ENCODE results near the gene HABP2.

Gene HABP2

DNA sequence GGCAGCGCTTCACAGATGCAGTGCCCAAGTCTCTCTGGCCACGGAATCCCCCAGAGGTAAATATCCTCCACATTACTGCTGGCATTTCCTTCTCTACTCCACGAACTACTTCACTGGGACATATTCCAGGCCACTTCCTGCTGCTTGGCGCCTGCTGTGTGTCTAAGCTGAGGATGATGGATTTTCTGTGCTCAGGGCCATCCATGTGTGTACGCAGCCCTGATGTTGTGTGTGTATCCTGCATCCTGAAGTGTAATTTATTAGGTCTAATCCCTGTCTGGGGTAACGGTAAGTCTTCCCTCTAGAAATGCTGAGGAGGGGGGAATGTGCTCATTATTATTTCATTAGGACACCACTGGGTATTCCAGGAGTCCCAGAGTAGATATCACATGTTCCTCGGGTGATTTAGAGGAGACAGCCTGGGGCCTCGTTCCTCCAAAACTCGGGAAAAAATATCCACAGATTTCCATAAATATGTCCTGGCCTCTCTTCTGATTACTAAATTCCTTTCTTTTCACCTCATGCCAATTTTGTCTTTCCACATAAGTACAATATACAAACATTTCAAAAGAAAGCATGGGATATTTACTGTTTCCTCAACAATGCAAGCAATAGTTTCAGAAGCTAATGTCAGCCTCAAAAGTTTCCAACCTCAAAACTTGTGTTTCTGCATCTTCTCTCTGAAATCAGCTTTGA, 25.5 kb upstream of the HABP2 start:
- DNase-seq: no peak

DNA sequence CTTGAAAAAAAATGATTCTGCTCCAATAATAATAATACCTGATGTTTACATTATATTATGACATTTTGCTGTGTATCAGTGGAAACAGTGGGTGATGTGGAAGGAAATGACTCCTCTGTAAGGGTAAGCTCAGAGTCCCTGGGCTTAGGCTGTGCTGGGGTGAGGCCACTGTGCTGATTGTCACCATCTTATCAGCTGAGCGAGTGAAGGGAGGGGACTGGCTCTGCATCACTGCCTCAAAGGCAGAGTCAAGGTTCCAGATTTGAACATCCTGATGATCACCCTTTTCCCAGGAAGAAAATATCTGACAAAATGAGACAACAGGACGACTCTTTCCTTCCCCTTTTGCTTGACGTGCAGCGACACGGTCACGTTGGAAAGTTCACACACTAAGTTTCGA, 24.0 kb upstream of the HABP2 start:
- no peak for DNase-seq

DNA sequence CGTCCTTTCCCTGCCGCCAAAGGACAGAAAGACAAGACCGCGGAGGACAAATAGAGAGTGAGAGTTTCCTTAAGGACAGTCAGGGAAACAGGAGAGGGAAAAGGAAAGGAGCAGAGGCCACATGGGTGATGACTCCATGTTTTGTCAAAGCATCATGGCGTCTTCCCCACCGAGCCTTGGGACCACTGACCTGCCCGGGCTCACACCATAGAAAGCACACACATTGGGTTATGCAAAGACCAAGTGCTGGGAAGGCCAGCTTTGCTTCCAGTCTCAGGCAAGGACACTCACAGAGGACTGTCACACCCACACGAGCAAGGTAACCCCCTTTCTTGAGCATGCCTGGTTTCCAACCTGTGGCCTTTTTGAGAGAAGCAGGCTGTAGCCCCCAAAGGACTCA, 23.3 kb upstream of the HABP2 start:
- no peak for DNase-seq

DNA sequence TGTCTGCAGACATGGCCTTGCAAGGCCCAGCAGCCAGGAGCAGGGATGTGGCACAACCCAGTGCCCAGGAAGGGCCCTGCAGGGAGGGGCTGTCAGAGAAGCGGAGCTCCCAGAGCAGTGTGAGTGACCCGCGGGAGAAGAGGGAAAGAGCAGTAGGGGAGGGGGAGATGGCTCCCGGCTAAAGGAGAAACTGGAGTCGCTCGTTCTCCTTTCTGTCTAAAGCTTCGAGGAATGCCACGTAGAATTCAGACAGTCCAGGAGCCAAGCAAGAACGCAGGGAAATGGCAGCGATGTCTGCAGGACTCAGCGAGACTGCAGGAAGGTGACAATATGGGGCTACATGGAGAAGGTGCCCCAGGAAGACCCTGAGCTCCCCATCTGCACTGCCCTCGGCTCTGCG, 22.4 kb upstream of the HABP2 start:
- no peak for DNase-seq

DNA sequence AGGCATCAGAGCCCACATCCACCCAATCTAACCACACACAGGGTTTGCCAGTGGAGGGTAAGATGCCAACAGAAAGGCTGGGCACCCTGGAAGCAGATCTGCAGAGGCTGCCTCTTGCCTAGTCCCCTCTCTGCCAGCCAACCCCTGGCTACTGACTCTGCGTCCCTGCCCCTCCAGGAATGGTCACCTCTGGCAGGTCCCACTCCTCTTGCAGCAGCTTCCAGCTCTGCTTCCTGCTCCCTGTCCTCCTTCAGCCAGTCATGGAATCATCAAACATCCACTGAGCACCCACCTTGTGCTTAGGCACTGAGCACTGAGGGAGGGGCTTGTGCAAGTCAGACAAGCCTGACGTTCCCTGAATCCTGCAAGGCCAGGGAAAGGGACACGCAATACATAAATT, 20.1 kb upstream of the HABP2 start:
- DNase-seq: no peak

DNA sequence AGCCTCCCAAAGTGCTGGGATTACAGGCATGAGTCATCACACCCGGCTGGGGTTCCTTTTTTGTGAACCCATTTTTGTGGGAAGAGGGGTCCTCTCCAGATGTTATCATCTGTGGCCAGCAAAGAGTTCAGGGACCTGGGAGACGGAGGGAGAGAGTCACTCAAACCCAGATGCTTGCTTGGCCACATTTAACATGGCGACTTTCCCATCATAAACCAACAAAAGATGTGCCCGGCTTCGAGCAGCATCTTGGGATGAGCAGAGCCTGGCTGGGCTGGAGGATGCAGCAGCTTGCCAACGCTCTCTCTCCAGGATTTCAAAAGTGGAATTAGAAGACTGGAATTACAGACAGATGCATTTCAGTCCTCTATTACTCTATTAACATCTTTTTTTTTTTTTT, 19.1 kb upstream of the HABP2 start:
- DNase-seq: no peak

DNA sequence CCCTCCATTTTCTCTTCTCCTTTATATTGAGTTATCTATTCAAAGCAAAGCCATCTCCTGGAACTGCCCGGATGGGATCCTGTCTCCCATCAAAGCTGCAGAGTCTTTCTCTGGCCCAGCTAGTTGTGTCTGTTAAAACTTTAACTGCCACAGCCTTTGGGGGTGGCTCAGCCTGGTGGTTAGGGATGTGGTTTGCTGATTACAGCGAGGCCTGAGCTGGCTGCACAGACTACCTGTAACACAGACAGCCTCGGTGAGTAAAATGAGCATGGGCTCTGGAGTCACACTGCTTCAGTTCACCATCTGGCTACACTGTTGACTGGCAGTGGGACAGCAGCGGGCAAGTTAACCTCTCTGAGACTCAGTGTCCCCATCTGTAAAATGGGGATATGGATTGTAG, 18.4 kb upstream of the HABP2 start:
- DNase-seq: no peak

DNA sequence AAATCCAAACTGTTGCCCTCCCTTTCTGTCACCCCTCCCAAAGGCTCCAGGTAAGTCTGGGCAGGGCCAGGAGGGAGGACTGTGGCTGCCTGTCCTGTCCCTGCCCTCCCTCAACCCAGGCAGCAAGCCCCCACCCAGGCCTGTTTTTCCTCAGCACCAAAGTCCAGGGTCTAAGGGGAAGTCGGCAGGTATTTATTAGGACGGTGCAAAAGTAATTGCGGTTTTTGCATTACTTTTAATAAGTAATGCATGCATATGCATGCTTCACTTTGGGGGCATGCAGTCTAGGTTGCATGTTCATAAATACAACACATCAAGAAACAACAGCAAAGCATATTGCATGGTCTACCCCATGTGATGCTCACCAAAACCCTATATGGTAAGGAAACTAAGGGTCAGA, 15.2 kb upstream of the HABP2 start:
- no peak for DNase-seq

DNA sequence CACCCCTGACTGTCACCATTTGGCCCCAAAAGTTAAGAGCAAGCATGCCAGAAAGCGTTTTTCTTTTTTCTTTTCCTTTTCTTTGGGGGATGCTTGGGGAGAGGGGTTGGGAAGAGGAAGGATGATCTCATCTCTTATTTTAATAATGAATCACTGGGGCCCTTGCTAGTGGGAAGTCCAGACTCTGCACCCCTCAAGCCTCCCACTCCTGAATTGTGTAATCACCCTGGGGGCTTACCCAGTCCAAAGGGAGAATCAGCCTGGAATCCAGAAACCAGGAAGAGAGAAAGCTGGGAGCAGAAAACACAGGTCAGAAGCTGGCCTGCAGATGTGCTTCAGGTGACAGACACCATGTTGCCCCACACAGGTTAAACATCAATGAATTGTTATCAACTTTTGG, 14.7 kb upstream of the HABP2 start:
- no peak for DNase-seq

DNA sequence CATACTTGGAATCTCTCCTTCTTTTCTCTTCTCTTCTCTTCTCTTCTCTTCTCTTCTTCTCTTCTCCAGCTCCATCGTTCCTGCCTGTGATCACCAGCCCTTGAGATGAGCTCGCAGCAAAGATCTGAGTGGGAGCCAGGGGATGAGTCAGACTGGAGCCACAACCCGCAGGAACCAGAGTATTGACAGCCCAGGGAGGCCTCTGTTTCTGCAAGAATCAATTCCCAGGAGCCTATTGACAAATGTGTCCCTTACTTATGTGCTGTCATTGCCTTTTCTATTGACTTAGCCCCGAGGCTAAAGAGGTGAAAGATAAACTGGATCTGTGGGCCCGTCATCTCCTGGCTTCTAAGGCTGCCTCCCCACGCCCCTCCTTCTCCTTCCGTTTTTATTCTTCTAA, 13.1 kb upstream of the HABP2 start:
- DNase-seq: no peak

DNA sequence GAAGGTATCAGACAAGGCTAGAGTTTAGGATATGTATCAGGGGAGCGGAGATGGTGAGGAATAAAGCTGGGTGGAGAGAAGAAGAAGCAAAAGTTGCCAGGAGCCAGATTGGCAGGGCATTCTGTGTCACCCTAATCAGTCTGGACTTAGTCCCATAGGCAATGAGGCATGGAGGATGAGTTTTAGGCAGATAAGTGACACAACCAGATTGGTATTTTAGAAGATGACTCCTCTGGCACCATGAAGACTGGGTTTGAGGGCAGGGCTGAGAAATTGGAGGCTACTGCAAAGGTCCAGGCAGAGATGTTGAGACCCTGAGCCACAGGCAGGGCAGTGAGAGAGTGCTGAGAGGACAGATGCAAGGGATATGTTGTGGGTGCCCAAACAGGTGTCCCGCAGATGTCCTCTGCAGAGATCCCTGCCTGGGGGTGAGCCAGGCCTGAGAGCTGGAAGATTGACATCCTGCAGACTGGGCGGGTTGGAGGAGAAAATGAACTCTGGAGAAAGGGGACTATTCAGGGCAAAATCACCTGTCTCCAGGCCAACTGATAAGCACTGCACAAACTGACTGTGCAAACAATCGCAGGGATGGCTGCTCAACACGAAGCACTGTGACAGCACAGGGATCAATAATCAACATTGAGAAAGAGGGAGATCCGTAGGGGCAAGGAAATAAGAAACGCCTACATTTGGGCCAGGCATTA, 11.9 kb upstream of the HABP2 start:
- no peak for DNase-seq

DNA sequence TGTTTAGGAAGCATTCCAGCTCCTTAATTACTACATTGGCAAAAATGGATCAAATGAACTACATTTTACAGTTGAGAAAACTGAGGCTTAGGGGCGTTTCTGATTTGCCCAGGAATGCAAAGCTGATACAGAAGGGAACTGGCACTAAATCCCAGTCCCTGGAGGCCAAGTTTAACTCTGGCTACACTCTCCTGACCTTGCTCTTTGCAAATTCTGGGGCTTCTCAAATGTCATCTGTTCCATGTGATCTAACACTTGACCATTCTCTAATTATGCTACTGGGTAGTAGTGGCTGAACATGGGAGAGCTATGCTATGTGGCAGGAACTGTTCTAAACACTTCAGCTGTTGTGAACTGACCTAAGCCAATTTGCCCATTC, 11.3 kb upstream of the HABP2 start:
- DNase-seq: no peak

DNA sequence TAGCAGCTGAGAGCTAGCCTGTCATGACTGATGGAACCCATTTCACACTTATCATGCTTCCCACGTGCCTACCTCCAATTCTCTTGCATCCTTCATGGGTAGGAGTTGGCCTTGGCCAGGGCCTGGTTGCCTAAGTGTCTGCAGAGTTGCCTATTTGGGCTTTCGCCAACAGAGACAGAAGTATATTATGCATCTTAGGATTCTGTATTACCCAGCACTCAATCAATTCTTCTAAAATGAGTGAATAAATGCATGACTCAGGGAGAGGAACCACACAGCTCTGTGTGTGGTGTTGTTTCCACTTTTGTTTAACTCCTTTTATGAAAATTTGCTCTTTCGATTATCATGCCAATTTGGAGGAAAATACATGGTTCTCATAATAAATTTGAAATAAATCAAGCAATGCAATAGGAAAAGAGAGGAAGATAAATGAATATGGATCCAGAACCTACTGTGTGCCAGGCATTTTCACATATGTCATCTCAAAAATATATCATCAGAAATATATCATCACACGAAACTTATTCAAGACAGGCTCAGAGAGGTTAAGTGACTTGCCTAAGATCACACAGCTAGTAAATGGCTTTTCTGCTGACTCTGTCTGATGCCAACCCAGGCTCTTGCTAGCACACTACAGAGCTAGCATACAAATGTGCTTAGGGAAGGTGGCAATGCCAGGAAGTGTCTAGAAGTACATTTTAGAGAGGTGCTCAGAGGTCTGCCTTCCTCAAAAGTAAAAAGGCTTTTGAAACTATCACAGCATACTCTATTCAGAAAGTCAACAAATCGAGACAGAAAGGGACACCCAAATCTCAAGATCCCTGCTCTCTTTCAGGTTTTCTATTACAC, 9.5 kb upstream of the HABP2 start:
- DNase-seq: no peak

DNA sequence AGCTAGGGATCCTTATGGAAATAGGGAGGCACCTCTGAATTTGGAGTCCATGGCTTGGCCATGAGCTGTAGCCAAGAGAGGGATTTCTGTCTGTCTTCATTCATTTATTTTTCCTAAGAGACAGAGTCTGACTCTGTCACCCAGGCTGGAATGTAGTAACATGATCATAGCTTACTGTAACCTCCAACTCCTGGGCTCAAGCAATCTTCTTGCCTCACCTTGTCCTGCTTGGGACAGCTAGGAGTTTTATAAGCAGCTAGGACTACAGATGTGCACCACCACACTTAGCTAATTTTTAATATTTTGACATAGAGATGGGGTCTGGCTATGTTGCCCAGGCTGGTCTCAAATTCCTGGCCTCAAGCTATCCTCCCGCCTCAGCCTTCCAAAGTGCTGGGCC, 8.5 kb upstream of the HABP2 start:
- no peak for DNase-seq

DNA sequence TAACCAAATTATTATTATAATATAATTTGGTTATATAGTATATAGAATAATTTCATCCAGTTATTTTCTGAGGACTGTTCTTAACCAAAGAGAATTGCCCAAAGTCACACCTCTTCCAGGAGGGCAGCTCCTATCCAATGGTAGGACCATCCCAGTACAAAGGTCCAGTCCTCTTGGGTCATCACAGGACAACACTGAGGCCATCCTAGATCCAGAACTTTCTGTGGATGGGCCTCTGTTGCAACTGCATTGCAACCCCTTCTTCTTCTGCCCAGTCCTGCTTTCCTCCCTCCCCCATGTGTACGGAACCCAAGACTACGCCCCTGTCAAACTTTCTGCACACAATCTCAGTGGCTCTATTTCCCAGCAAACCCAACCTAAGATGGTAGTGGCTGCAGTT, 5.4 kb upstream of the HABP2 start:
- no peak for DNase-seq

DNA sequence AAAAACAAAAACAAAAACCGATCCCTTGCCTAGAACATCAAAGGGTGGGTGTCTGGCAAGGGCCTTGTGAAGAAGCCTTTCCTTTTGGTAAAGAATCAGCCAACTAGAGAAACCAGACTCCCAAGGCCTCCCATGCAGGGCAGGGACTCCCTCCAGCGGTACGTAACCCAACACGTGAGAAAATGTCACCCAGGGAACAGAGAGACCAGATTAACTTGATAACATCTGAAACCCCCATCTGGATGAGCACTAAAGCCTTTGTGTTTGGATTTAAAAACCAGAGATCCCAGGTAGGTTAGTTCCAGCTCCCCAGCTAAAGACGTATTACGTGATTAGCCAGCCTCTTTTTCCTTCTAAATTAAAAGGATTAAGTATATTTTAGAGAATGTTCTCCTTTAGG, 3.0 kb upstream of the HABP2 start:
- DNase-seq: no peak

DNA sequence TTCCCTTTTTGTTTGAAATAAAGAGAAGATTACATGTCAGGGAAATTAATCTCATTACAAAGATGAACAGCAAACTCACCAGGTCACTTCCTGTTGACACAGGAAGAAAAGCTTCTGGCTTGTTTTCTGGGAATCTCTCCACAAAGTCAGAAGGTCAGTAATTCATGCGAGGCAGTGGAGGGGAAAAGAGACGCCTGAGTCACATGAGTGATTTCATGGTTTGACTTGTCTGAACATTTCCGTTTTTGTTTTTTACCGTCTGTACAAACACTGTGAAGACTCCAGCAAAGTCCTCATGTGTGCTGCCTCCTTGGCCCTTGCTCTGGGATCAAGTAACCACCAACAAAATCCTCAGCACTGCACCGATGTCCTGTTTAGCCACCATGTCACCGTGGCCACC, 2.5 kb upstream of the HABP2 start:
- no peak for DNase-seq

DNA sequence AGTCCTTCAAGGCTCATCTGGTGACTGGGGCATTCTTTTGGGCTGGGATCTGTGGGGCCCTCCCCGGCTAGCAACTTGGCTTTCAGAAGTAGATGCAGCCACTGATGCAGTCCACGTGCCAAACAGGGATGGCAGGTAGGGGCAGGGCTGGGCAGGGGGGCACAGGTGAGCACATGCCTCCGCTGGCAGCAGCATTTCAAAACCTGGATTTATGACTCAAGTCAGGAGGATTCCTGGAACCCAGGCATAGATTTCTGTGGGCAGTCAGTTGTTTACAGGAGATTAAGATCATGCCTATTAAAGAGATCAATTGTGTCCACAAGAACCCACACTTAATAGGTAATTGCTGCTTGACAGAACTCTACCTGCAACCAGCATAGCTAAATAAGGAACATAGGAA, 839 bp upstream of the HABP2 start:
- no peak for DNase-seq

DNA sequence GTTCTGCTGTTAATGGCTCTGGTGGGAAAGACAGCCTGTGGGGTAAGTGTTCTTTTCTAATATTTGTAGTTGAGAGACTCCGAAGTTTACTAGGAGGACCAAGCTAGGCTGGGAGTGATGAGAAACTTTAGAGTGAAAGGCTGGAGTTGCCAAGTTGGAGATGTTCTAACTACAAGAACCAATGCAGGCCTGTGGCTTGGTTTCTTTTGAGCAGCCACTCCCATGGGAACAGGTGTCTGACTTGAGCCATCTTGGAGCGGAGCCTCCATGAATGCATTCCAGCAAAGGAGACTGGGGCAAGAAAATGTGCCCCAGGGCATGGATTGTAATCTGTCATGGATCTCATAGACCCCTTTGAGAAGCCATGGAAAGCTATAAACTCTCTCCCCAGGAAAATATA, 296 bp downstream of the HABP2 start:
- no peak for DNase-seq

DNA sequence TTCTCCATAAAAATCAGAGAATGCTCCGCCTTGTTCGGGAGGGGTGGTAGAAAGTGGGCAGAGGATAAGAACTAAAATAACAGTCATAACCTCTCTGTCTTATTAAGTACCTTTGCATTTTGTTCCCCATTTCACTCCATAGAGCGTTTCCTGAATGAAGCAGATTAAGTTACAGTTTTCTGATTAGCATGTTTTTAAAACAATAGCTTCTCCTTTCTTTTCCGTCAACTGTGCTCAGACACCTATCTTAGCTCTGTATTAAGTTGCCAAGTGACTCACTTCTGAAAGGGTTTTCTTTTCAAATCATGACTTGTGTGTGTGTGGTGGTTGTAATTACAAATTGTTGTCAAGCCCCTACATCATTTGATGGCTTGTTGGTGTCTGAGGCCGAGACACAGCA, 1.4 kb downstream of the HABP2 start:
- no peak for DNase-seq

DNA sequence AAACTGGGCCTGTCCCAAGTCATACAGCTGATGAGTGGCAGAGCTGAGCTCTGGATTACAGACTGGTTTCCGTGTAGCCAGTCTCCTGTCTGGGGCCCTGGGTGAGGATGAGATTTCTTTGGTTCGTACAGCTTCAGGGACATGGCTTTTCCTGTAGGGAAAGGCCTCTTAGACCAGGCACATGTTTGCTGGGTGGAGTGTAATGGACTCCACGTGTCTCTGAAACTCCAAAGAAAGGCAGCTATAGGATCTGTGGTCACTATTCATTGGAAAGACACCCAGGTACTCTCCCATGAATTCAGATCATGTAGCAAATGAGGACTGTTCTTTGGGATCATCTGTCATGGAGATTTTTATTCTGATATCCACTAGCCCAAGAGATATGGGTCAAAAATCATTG, 2.4 kb downstream of the HABP2 start:
- no peak for DNase-seq

DNA sequence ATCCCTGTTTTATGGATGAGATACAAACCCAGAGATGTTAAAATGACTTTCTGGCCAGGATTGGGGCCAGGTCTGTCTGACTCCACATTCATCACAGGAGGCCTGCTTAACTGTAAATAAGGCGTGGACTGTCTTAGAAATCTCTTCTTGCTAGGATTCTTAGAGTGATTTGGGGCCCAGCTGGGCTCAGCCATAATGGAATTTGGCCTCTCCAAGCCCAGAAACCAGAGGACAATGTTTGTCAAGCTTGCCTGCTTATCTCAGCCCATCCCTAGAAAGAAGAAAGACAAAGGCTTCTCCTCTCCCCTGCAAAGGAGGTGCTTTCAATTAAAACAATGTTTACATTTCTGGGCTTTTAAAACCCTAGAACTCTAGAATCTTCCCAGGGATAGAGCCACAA, 2.9 kb downstream of the HABP2 start:
- no peak for DNase-seq

DNA sequence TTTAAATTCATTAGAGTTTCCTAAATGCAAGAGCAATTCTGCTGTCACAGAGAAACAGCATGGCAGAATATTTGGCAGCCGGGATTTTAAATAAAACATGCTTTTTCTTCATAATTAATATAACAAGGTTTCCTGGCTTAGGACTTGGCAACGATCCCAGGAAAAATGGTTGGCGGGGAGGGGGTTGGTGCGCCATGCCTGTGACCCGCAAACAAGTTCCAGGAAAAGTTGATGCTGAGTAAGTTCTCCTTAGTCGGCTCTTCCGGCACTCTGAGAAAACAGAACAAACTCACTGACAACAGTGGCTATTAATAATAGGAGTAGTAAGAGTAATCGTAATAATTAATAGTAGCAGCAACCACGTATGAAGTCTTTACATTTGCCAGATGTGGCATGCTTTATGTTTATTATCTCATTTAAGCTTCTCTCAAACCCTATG, 4.6 kb downstream of the HABP2 start:
- DNase-seq: no peak

DNA sequence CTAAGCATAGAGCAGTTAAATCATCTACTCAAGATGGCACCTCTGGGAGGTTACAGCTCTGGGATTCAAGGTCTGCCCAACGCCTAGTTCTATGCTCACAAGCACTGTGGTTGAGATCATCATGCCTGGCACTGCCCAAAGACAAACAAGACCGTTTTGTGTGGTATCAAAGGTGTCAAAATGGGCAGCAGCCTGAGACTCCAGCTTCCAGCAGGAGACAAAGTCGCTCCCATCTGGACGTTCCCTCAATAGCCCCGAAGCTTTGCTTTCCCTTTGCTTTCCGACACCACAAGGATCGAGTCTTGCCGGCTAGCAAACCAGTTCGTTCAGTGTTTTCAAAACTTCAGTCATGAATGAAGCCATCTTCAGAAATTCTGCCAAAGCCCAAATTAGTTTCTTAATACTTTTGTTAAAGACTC, 5.1 kb downstream of the HABP2 start:
- no peak for DNase-seq
